ENCODE measurements around the gene USP6NL. TPM values are rescaled to one million over a fixed set of nuclear protein-coding genes. Genes with fewer than 3 reads are reported as not detected.
"Not testable (repeated sequence)": the region's sequence is repeated elsewhere in the genome, so short reads cannot be mapped to it uniquely, and the experiment has no call there.

The USP6NL gene
- total RNA-seq, 4 donors from 2014 or later: 10.4 to 14.9 (median 13.2) TPM

GRCh38 chr10:11440250-11441150 lies 170.9 kb downstream of the USP6NL start:
- Histone ChIP-seq H3K27me3 (peaks cover 0 to 7% (median 0%) of the 10 kb centered on the region in 4 donors), H3K9me3 (no peaks in the 10 kb centered on the region), H3K4me1 (no peaks in the 10 kb centered on the region)

GRCh38 chr10:11439523-11440053 lies 171.9 kb downstream of the USP6NL start:
- H3K27ac ChIP-seq (replicated peaks in 1 of 4): no peak overlapping the region
- DNase-seq (ENCODE audit: extremely low spot score): no peak
- intact Hi-C loops (cut with DNase I): no loop called here
- H3K9me3 ChIP-seq: no peaks in the 10 kb centered on the region
- no peaks in the 10 kb centered on the region for H3K36me3 ChIP-seq
- peaks cover 0 to 4% (median 0%) of the 10 kb centered on the region in 4 donors for H3K27me3 ChIP-seq
- TF ChIP-seq CTCF (IDR thresholded peaks at IDR 0.05): no peak
- TF ChIP-seq POLR2AphosphoS5 (IDR thresholded peaks at IDR 0.05): no peak
- no peak for TF ChIP-seq EP300 (IDR thresholded peaks at IDR 0.05)
- 88% methylated on average over 13 of the region's 13 CpGs for WGBS
- no peaks in the 10 kb centered on the region for H3K4me1 ChIP-seq
- H3K4me3 ChIP-seq: no peak overlapping the region

More at GRCh38 chr10:11440250-11441150, 170.9 kb downstream of the USP6NL start:
- no peak for DNase-seq (ENCODE audit: extremely low spot score)
- Histone ChIP-seq H3K27ac (replicated peaks in 1 of 4) (no peak overlapping the region), H3K36me3 (no peaks in the 10 kb centered on the region), H3K4me3 (no peak overlapping the region)
- WGBS: 86% methylated on average over 15 of the region's 15 CpGs
- no peak for TF ChIP-seq POLR2AphosphoS5 (IDR thresholded peaks at IDR 0.05)
- no peak for TF ChIP-seq CTCF (IDR thresholded peaks at IDR 0.05)
- no peak for TF ChIP-seq POLR2A (IDR thresholded peaks at IDR 0.05; ENCODE audit: low read depth)
- no peak for TF ChIP-seq EP300 (IDR thresholded peaks at IDR 0.05)
- intact Hi-C loops (cut with DNase I): no loop called here

- Histone ChIP-seq H3K4me3 (no peak overlapping the region), H3K27ac (replicated peaks in 1 of 4) (no peak overlapping the region), H3K4me1 (no peaks in the 10 kb centered on the region), H3K9me3 (no peaks in the 10 kb centered on the region), H3K36me3 (no peaks in the 10 kb centered on the region), H3K27me3 (peaks cover 0 to 4% (median 0%) of the 10 kb centered on the region in 4 donors)
- TF ChIP-seq POLR2A (IDR thresholded peaks at IDR 0.05; ENCODE audit: low read depth) (no peak), CTCF (IDR thresholded peaks at IDR 0.05) (no peak), POLR2AphosphoS5 (IDR thresholded peaks at IDR 0.05) (no peak), EP300 (IDR thresholded peaks at IDR 0.05) (no peak)
- no peak for DNase-seq (ENCODE audit: extremely low spot score)
- WGBS: 97% methylated on average over 3 of the region's 26 CpGs
- intact Hi-C loops (cut with DNase I): no loop called here
Observed at GRCh38 chr10:11437391-11438142, 173.9 kb downstream of the USP6NL start.

- H3K4me1 ChIP-seq; intact Hi-C loops (cut with DNase I); H3K36me3 ChIP-seq; H3K4me3 ChIP-seq; DNase-seq (ENCODE audit: extremely low spot score); H3K27ac ChIP-seq (replicated peaks in 1 of 4); H3K27me3 ChIP-seq; H3K9me3 ChIP-seq: not testable (repeated sequence)
- WGBS: 97% methylated on average over 13 of the region's 13 CpGs
Observed at GRCh38 chr10:11436445-11436844, 175.0 kb downstream of the USP6NL start.

- Histone ChIP-seq H3K4me1 (no peaks in the 10 kb centered on the region), H3K27me3 (peaks cover 0 to 4% (median 0%) of the 10 kb centered on the region in 4 donors), H3K4me3 (no peak overlapping the region), H3K9me3 (no peaks in the 10 kb centered on the region), H3K27ac (replicated peaks in 1 of 4) (no peak overlapping the region), H3K36me3 (no peaks in the 10 kb centered on the region)
- TF ChIP-seq CTCF (IDR thresholded peaks at IDR 0.05): no peak
- no peak for TF ChIP-seq POLR2A (IDR thresholded peaks at IDR 0.05; ENCODE audit: low read depth)
- TF ChIP-seq POLR2AphosphoS5 (IDR thresholded peaks at IDR 0.05): no peak
- TF ChIP-seq EP300 (IDR thresholded peaks at IDR 0.05): no peak
- intact Hi-C loops (cut with DNase I): no loop called here
- 81% methylated on average over 5 of the region's 9 CpGs for WGBS
- DNase-seq (ENCODE audit: extremely low spot score): no peak
Observed at GRCh38 chr10:11435581-11435981, 175.9 kb downstream of the USP6NL start.

All from esophagus muscularis mucosa (tissue), 4 donors.